Activated naive CD8-positive, alpha-beta T cell treated with anti-CD3 and anti-CD28 coated beads for 36 hours (primary cell): ENCODE measurements around the gene ZHX3. TPM values are rescaled to one million over a fixed set of nuclear protein-coding genes. Genes with fewer than 3 reads are reported as not detected.
"Not testable (repeated sequence)": the region's sequence is repeated elsewhere in the genome, so short reads cannot be mapped to it uniquely, and the experiment has no call there.

Source experiments
- DNase-seq: peaks from one replicate; pipeline ENCODE4 v3.0.0; 2021
- H3K27ac Mint-ChIP-seq: one replicate; pipeline ENCODE4 v1.8.0; 2022; ENCODE audit warnings: mild to moderate bottlenecking, moderate library complexity, mixed read lengths
- H3K27me3 Mint-ChIP-seq: one replicate; pipeline ENCODE4 v1.8.0; 2022; ENCODE audit warnings: mild to moderate bottlenecking, mixed read lengths
- H3K36me3 Mint-ChIP-seq: one replicate; pipeline ENCODE4 v1.8.0; 2021; ENCODE audit warnings: mild to moderate bottlenecking, mixed read lengths
- H3K4me1 Mint-ChIP-seq: one replicate; pipeline ENCODE4 v1.8.0; 2021; ENCODE audit warnings: mixed read lengths
- H3K4me3 Mint-ChIP-seq: one replicate; pipeline ENCODE4 v1.8.0; 2022; ENCODE audit warnings: mild to moderate bottlenecking, moderate library complexity, mixed read lengths
- H3K9me3 Mint-ChIP-seq: one replicate; pipeline ENCODE4 v1.8.0; 2022; ENCODE audit warnings: mixed read lengths
- total RNA-seq, 2 experiments: library from RNA; stranded (reverse); gene quantifications; one replicate each; pipeline ENCODE4 v1.2.3, GENCODE V29; 2021

The ZHX3 gene
- total RNA-seq, 2 experiments from 2014 or later: 15.5 to 17.6 TPM

GRCh38 chr20:41132388-41132775 is 185.1 kb downstream of the ZHX3 start:
- DNase-seq, H3K27me3 Mint-ChIP-seq, H3K4me3 Mint-ChIP-seq, H3K9me3 Mint-ChIP-seq: not testable (repeated sequence)
- H3K36me3 Mint-ChIP-seq: peaks cover 13% of the 10 kb centered on the region
- peak overlapping the region; percentile 55 for H3K27ac Mint-ChIP-seq
- H3K4me1 Mint-ChIP-seq: peaks cover 38% of the 10 kb centered on the region

GRCh38 chr20:41131594-41132387 is 185.7 kb downstream of the ZHX3 start:
- Mint-ChIP-seq H3K4me1 (peaks cover 38% of the 10 kb centered on the region), H3K27ac (peak overlapping the region; percentile 55), H3K27me3 (no peaks in the 10 kb centered on the region), H3K4me3 (no peak overlapping the region), H3K36me3 (peaks cover 13% of the 10 kb centered on the region), H3K9me3 (no peaks in the 10 kb centered on the region)
- no peak for DNase-seq

Other genes with a start within 250 kb of the ZHX3 start
- gene PLCG1, start 180.2 kb downstream of the ZHX3 start, total RNA-seq: 100 to 1,000 TPM; 156 to 162 TPM
- gene LPIN3, start 23.1 kb upstream of the ZHX3 start, total RNA-seq: 1 to 10 TPM; 1.4 to 1.8 TPM
- gene EMILIN3, start 49.1 kb upstream of the ZHX3 start, total RNA-seq: not detected